Hematopoietic multipotent progenitor cell treated with erythropoietin and hydrocortisone succinate and interleukin-3 and kit ligand, for 15 days (in vitro differentiated cells): ENCODE data around the gene PPP4R1.
A peak's percentile ranks its signal among the peaks of the same experiment; 100 is the strongest.
"Not testable (repeated sequence)": the region's sequence is repeated elsewhere in the genome, so short reads cannot be mapped to it uniquely, and the experiment has no call there.

ENCODE experiments used
- DNase-seq: peaks from one replicate; pipeline ENCODE4 v3.0.0-alpha.2; 2015; ENCODE audit warnings: low spot score

Gene PPP4R1

DNA sequence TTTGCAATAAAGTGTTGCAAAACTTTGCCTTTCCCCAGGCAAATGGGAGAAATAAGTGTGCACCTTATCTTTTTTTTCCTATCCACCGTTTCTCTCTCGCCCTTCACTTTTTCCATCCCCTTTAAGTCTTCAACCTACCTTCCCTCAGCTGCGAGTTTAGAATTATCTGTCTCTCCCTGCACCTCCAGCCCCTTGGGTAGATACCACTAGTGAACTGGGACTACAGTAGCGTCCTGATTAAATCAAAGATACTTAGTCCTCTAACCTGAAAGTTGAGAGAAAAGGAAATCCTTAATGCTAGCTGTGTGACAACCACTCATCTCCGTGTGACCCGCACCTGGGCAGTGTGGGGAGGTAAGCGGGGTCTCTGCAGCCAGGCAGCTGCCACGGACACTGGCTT lies 16.1 kb upstream of the PPP4R1 start:
- no peak for DNase-seq

DNA sequence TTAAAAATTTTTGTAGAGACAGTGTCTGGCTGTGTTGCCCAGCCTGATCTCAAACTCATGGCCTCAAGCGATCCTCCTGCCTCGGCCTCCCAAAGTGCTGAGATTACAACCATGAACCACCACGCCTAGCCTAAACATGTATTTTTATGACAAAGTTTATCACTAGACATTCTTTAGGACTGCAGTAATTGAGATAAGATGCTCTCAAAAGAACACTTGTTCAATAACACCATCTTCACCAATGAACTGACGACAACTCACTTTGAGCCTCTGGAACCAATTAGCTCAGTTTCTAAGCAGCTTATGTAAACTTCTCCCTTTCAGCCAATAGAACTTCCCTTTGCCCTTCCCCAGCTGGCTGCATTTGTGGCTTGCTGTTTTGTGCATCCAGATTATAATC lies 15.3 kb upstream of the PPP4R1 start:
- no peak for DNase-seq

GRCh38 chr18:9628984-9629383 lies 14.6 kb upstream of the PPP4R1 start:
- no peak for DNase-seq

DNA sequence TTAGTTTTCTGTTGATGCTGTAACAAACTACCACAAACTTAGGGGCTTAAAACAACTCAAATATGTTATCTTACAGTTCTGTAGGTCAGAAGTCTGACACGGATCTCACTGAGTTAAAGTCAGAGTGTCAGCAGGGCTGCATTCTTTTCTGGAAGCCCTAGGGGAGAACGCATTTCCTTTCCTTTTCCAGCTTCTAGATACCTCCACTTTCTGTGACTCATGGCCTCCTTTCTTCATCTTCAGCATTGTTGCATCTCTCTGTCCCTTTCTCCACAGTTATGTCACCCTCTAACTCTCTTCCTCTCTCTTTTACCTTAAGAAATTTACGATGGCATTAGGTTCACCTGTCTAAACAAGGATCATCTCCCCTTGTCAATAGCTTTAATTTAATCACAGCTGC lies 13.3 kb upstream of the PPP4R1 start:
- DNase-seq: no peak

- no peak for DNase-seq
These were observed 5.6 kb upstream of the PPP4R1 start for GRCh38 chr18:9619990-9620389.

- DNase-seq: no peak
These were observed 5.2 kb upstream of the PPP4R1 start for GRCh38 chr18:9619545-9619944.

GRCh38 chr18:9619056-9619455 lies 4.7 kb upstream of the PPP4R1 start:
- no peak for DNase-seq

DNA sequence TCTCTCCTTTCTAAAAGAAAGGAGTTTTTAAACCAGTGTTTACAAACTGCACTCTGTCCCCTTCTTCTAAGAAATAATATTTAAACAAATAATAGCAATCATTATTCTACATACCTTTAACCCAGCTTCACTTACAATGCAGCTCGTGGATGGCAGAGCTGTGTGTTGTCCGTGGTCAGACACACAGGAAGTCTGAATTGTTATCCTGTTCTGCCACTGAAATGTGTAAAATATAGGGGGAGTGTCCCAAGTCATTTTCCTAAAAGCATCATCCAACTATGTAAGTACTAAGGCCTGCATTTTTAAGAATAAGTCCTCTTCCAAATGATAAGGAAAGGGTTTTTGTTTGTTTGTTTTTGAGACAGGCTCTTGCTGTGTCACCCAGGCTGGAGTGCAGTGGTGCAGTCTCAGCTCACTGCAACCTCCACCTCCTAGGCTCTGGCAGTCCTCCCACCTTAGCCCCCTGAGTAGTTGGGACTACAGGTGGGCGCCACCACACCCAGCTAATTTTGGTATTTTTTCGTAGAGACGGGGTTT lies 2.7 kb upstream of the PPP4R1 start:
- peak; percentile 18 for DNase-seq

DNA sequence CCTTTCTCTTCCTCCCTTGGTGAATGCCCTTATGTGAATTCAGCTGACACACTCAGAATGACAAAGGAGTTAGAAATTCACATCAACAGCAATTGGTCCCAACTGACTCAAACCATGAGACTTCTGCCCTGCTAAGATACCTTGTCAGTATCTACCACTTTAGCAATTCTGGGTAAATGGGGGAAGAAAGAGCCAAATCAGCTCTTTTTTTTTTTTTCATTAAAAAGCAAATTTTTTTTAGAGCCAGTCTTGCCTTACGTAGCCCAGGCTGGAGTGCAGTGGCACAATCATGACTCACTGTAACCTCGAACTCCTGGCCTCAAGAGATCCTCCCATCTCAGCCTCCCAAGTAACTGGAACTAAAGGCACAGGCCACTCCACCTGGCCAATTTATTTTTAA lies 1.7 kb upstream of the PPP4R1 start:
- peak; percentile 65 for DNase-seq

- DNase-seq: peak; percentile 32
These were observed 980 bp upstream of the PPP4R1 start for GRCh38 chr18:9615280-9615797.

- peak; percentile 55 for DNase-seq
These were observed 584 bp downstream of the PPP4R1 start for GRCh38 chr18:9613550-9614400.

- DNase-seq: no peak
These were observed 1.4 kb downstream of the PPP4R1 start for GRCh38 chr18:9612977-9613376.

DNA sequence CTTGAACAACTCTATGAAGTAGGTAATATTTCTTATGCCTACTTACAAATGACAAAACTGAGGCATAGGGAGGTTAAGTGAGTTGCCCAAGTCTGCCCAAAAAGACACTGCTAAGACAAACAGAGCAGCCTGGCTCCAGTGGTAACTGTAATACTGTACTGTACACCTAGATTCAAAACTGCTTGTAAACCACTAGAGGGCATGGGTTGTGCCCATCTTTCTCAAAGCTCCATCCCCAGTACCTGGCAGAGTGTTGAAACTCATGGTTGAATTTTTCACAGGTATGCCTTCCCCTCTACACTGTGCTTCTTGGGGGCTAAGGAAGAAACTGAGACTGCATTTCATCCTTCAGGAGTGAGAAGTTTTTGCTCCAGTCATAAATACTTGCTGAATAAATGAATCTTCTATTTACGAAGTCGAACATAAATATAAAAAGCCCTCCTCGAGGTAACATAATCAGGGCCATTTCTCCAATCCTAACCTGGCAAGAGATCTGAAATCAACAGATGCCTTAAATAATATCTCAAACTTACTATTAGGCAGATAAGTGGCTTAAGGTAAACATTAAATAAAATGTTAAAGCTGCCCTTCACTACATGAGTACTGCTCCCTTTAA lies 2.0 kb downstream of the PPP4R1 start:
- peak; percentile 65 for DNase-seq

- no peak for DNase-seq
These were observed 5.2 kb downstream of the PPP4R1 start for GRCh38 chr18:9609190-9609589.

DNA sequence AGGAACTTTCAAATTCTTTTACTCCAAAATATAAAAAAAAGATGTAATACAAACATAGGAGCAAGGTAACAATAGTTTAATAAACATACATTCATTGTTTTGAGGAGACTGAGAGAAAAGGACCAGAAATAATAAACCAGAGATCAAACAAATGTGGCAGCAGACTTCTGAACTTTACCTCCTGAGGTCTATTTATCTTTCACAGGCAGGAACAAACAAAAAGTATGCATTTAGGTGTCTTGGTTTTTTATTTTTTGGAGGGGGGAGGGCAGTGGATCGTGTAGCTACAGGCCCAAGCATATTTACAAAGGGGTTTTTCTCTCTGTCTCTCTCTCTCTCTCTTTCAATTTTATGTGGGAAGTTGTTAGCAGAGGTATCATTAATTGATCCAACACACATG lies 5.6 kb downstream of the PPP4R1 start:
- DNase-seq: no peak

GRCh38 chr18:9608298-9608697 lies 6.1 kb downstream of the PPP4R1 start:
- DNase-seq: peak; percentile 16

GRCh38 chr18:9607111-9607510 lies 7.2 kb downstream of the PPP4R1 start:
- not testable (repeated sequence) for DNase-seq

- DNase-seq: no peak
These were observed 8.3 kb downstream of the PPP4R1 start for GRCh38 chr18:9606039-9606438.

DNA sequence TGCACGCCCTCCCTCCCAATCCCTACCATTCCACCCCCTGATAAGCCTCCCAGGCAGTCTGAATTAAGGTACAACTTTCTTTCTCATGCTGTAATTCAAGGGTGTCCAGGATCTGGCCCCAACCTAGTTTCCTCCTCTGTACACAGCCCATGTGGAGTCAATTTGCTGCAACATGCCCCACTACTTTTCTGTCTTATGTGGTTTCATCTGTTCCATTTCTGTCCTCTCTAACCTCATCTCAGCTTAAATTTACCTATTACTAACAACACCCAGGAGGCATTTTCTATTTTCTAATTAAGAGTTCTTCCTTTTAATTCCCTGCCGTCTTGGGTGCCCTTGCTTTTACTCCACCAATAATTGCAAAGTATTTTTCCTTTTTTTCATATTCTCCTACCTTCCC lies 10.0 kb downstream of the PPP4R1 start:
- no peak for DNase-seq

DNA sequence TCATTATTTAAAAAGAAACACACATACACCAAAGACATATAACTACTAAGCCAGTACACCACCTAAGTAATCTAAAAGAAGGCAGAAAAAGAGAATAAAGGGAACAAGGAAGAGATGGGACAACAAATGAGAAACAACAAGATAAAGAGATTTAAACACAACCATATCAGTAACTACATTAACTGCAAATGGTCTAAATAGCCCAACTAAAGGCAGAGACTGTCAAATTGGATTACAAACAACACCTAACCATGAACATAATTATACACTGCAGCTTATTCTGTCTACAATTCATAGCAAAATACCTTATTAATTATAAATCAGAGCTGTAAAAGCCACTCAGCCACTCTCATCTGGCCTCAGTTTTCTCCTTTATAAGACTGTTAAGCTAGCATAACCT lies 15.0 kb downstream of the PPP4R1 start:
- no peak for DNase-seq

DNA sequence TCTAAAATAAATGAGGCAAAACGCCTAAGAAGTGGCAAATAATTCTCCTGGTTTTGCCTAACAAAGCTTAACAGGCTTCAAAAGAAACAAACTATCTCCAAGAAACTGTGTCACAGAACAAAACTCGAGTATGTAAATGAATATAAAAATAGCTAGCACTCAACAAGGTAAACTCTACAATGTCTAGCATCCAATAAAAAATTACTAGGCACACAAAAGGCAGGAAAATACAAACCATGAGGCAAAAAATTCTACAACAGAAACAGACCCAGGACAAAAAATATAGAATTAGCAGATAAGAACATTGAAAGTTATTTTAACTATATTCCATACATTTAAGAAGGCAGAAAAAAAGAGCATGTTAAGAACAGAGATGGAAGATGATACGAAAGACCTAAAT lies 16.8 kb downstream of the PPP4R1 start:
- no peak for DNase-seq

DNA sequence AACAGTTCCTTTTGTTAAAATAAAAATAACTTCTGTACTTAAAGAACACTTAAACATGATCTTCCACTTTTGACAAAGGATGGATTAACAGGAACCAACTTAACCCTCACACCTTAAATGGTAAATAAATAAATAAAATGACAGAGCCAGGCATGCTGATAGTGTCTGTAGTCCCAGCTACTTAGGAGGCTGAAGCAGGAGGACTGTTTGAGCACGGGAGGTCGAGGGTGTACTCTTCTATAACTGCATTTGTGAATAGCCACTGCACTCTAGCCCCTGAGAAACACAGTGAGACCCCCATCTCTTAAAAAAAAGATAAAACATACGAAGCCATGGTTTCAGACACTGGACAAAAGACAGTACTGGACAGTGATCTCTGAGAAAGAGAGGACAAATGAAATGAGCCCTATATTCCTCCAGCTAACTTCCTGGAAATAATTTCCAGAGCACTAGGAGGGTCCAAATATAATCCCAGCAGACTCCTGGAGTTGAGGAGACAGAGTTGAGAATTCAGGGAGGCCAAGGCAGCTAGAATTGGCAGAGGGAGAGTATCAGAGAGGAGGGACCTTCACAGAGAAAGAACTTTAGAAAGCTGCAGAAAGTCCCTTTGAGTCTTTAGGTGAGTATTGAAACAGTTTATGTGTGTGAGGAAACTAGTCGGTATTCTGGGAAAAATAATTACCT lies 17.4 kb downstream of the PPP4R1 start:
- DNase-seq: no peak

GRCh38 chr18:9596226-9596625 lies 18.1 kb downstream of the PPP4R1 start:
- no peak for DNase-seq
